ENCODE results near the gene TMEM272.

GRCh38 chr13:51782026-51782710 is 62.8 kb downstream of the TMEM272 start:
- no peak for TF ChIP-seq EZH2phosphoT487 (IDR thresholded peaks at IDR 0.05; ENCODE audit: insufficient read depth, low read depth)
- no peak for TF ChIP-seq EZH2 (IDR thresholded peaks at IDR 0.05; ENCODE audit: insufficient read depth, poor library complexity, severe bottlenecking)
